Natural killer cell (primary cell): ENCODE data around the gene RETREG1. TPM values are rescaled to one million over a fixed set of nuclear protein-coding genes. Genes with fewer than 3 reads are reported as not detected.

Source experiments
- ATAC-seq, 3 donors: fragments of 150-1000 bp in 2 of 3; fragments of 200-7000 bp in 1 of 3; cut with Tn5 transposase; 1 replicate in 1 of 3; 2 replicates in 2 of 3; pipeline ENCODE4 v1.10.0; 2021; ENCODE audit warnings: mild to moderate bottlenecking in 2 of 3, moderate library complexity in 2 of 3
- DNase-seq, 2 donors: peaks; one replicate each; pipeline versions ENCODE4 v3.0.0 to v3.0.0-alpha.2; 2013 to 2021; ENCODE audit warnings: mixed read lengths in 1 of 2
- H3K27ac ChIP-seq: one replicate; pipeline ENCODE4 v1.5.1; 2013; ENCODE audit warnings: mild to moderate bottlenecking, low read length
- H3K27me3 ChIP-seq: one replicate; pipeline ENCODE4 v1.6.1; 2013; ENCODE audit warnings: low read length; ENCODE audit not compliant: control insufficient read depth, insufficient read depth
- H3K36me3 ChIP-seq: one replicate; pipeline ENCODE4 v1.6.1; 2013; ENCODE audit warnings: low read length; ENCODE audit not compliant: control insufficient read depth, insufficient read depth
- H3K4me1 ChIP-seq: one replicate; pipeline ENCODE4 v1.6.1; 2013; ENCODE audit warnings: low read length; ENCODE audit not compliant: control insufficient read depth, insufficient read depth
- H3K4me3 ChIP-seq: one replicate; pipeline ENCODE4 v1.5.1; 2013; ENCODE audit warnings: low read length
- H3K9me3 ChIP-seq: one replicate; pipeline ENCODE4 v1.6.1; 2013; ENCODE audit warnings: low read length; ENCODE audit not compliant: control insufficient read depth, insufficient read depth
- H3K27ac Mint-ChIP-seq, 2 donors: one replicate each; pipeline ENCODE4 v1.8.0; 2022; ENCODE audit warnings: mild to moderate bottlenecking in 2 of 2, mixed read lengths in 2 of 2, moderate library complexity in 1 of 2
- H3K27me3 Mint-ChIP-seq, 2 donors: one replicate each; pipeline ENCODE4 v1.8.0; 2022; ENCODE audit warnings: low read depth in 2 of 2, mixed read lengths in 2 of 2
- H3K36me3 Mint-ChIP-seq: one replicate; pipeline ENCODE4 v1.8.0; 2022; ENCODE audit warnings: mixed read lengths
- H3K4me1 Mint-ChIP-seq, 2 donors: one replicate each; pipeline ENCODE4 v1.8.0; 2022; ENCODE audit warnings: mixed read lengths in 2 of 2
- H3K4me3 Mint-ChIP-seq: one replicate; pipeline ENCODE4 v1.8.0; 2022; ENCODE audit warnings: mild to moderate bottlenecking, moderate library complexity, mixed read lengths
- H3K9me3 Mint-ChIP-seq, 2 donors: one replicate each; pipeline ENCODE4 v1.8.0; 2022; ENCODE audit warnings: mixed read lengths in 2 of 2
- WGBS: methylation state at CpG from one replicate; pipeline ENCODE4 v1.1.7; 2013; ENCODE audit warnings: missing lambda C conversion rate; ENCODE audit not compliant: insufficient coverage; 5-methylcytosine and 5-hydroxymethylcytosine counted together
- intact Hi-C: fragments of 100-400 bp; cut with micrococcal nuclease; formaldehyde crosslinking; loops from one replicate; pipeline ENCODE4 v1.14.2; 2022
- total RNA-seq, 4 donors: library from RNA; stranded (reverse); fragments of 120-200 nt in 1 of 4; gene quantifications; one replicate each; pipeline versions ENCODE4 v1.2.3 to v1.2.4, GENCODE V29; 2013 to 2022
- TF ChIP-seq, protein P1 (sequence below): fragments of 200-600 bp; IDR thresholded peaks from one replicate; pipeline ENCODE4 v1.8.0; 2022; ENCODE audit warnings: antibody characterized with exemption

RETREG1 gene
- total RNA-seq, 3 donors from 2014 or later (not counting 1 experiment from before 2014, with no cell fraction given): 2.1 to 4.5 (median 3.3) TPM

DNA sequence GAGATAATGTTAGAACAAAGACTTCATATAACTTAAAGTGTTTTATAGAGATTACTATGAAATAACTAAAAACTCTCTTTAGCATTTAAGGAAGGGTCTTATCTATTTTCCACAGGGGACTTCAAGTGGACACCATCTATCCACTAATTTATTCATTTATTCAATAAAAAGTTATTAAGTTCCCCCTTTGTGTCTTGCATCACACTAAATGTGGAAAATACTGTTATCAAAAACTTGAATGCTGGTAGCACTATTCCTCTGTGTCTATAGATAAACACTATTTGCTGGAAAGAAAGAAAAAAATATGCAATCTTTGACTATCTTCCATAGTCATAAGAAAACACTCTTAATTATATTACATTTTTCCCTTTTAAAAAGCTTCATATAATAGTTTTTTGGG is 131.1 kb downstream of the RETREG1 start:
- no peak overlapping the region for H3K27ac ChIP-seq
- Mint-ChIP-seq H3K4me3 (no peak overlapping the region), H3K27me3 (peaks cover 9 to 14% of the 10 kb centered on the region in 2 donors), H3K9me3 (no peaks in the 10 kb centered on the region), H3K27ac (no peak overlapping the region), H3K36me3 (no peaks in the 10 kb centered on the region), H3K4me1 (no peaks in the 10 kb centered on the region)
- intact Hi-C loops: no loop called here
- TF ChIP-seq, protein P1, sequence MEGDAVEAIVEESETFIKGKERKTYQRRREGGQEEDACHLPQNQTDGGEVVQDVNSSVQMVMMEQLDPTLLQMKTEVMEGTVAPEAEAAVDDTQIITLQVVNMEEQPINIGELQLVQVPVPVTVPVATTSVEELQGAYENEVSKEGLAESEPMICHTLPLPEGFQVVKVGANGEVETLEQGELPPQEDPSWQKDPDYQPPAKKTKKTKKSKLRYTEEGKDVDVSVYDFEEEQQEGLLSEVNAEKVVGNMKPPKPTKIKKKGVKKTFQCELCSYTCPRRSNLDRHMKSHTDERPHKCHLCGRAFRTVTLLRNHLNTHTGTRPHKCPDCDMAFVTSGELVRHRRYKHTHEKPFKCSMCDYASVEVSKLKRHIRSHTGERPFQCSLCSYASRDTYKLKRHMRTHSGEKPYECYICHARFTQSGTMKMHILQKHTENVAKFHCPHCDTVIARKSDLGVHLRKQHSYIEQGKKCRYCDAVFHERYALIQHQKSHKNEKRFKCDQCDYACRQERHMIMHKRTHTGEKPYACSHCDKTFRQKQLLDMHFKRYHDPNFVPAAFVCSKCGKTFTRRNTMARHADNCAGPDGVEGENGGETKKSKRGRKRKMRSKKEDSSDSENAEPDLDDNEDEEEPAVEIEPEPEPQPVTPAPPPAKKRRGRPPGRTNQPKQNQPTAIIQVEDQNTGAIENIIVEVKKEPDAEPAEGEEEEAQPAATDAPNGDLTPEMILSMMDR: no peak
- no peak for DNase-seq
- H3K4me1 ChIP-seq: no peaks in the 10 kb centered on the region
- ATAC-seq: no peak
- no peaks in the 10 kb centered on the region for H3K9me3 ChIP-seq
- no peaks in the 10 kb centered on the region for H3K27me3 ChIP-seq
- no peaks in the 10 kb centered on the region for H3K36me3 ChIP-seq
- H3K4me3 ChIP-seq: no peak overlapping the region

DNA sequence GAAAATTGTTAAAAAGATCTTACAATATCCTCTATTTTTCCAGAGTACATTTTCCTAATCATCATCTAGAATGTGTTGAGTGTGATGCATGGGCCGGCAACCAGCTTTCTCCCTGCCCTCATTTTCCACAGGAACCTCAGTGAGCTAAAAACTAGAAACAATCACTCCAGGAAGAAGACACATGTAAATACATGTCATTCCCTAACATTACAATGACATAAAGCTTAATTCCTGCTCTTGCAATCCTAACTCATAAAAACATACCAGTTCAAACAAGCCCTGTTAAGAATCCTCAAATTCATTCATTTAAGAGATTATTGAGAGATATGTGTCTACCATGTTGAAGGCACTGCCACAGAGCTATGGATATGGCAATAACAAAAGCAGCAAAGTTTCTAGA is 132.7 kb downstream of the RETREG1 start:
- no peak overlapping the region for H3K4me3 ChIP-seq
- H3K4me1 ChIP-seq: no peaks in the 10 kb centered on the region
- DNase-seq: no peak
- no peaks in the 10 kb centered on the region for H3K9me3 ChIP-seq
- Mint-ChIP-seq H3K9me3 (no peaks in the 10 kb centered on the region), H3K27me3 (peaks cover 14 to 16% of the 10 kb centered on the region in 2 donors), H3K27ac (no peak overlapping the region), H3K4me3 (no peak overlapping the region), H3K4me1 (no peaks in the 10 kb centered on the region), H3K36me3 (no peaks in the 10 kb centered on the region)
- no peak for ATAC-seq
- H3K36me3 ChIP-seq: no peaks in the 10 kb centered on the region
- intact Hi-C loops: no loop called here
- H3K27me3 ChIP-seq: no peaks in the 10 kb centered on the region
- 89% methylated on average over 1 of the region's 1 CpG for WGBS
- H3K27ac ChIP-seq: no peak overlapping the region
- TF ChIP-seq, protein P1: no peak

DNA sequence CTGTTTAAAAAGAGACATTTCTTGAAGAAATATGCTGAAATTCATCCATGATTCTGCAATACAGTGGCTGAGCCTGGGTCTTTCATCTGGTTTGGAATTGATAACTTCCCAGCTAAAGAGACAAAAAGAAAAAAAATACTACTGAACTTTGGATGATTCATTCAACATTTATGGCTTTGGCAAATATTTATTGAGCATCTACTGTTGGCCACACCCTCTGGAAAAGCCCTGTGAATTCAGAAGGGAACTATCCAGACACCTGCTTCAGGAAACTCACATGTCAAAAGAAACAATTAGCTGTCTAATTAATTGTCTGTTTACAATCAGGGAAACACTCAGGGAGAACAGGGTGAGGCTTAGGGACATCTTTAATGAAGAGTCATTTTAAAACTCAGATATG is 133.4 kb downstream of the RETREG1 start:
- H3K4me1 ChIP-seq: no peaks in the 10 kb centered on the region
- H3K27ac ChIP-seq: no peak overlapping the region
- Mint-ChIP-seq H3K4me1 (no peaks in the 10 kb centered on the region), H3K9me3 (no peaks in the 10 kb centered on the region), H3K4me3 (no peak overlapping the region), H3K36me3 (no peaks in the 10 kb centered on the region), H3K27ac (no peak overlapping the region), H3K27me3 (peaks cover 14 to 20% of the 10 kb centered on the region in 2 donors)
- intact Hi-C loops: no loop called here
- TF ChIP-seq, protein P1: no peak
- no peak overlapping the region for H3K4me3 ChIP-seq
- ATAC-seq (no peak), DNase-seq (no peak)
- H3K9me3 ChIP-seq: no peaks in the 10 kb centered on the region
- no peaks in the 10 kb centered on the region for H3K36me3 ChIP-seq
- no peaks in the 10 kb centered on the region for H3K27me3 ChIP-seq

DNA sequence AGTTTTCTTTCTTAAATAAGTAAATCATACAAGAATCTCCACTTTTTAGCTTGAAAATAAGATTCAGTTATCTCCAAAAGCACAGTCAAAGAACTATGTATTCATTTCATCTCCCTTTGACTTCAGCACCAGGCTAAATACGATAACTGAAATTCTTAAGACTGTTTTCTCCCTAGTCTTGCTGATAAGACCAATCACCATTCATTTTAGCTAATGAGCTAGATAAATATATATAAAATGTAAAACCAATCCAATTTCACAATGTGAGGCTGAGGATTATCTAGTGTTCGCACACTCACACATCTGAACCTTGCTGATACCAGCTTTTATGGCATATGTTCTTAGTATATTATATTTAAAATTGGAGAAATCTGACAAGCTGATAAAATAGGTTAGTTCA is 133.9 kb downstream of the RETREG1 start:
- intact Hi-C loops: no loop called here
- WGBS: no CpG with 5 or more reads among the region's 2 CpGs
- TF ChIP-seq, protein P1: no peak
- ATAC-seq: no peak
- H3K27me3 Mint-ChIP-seq: peaks cover 14 to 20% of the 10 kb centered on the region in 2 donors
- DNase-seq: no peak
- Histone ChIP-seq H3K36me3 (no peaks in the 10 kb centered on the region), H3K27ac (no peak overlapping the region), H3K9me3 (no peaks in the 10 kb centered on the region), H3K27me3 (no peaks in the 10 kb centered on the region), H3K4me3 (no peak overlapping the region), H3K4me1 (no peaks in the 10 kb centered on the region)
- H3K4me1 Mint-ChIP-seq: no peaks in the 10 kb centered on the region
- H3K4me3 Mint-ChIP-seq: no peak overlapping the region
- H3K27ac Mint-ChIP-seq: no peak overlapping the region
- H3K36me3 Mint-ChIP-seq: no peaks in the 10 kb centered on the region
- no peaks in the 10 kb centered on the region for H3K9me3 Mint-ChIP-seq
